ENCODE measurements around the gene CDKN2C. TPM values are rescaled to one million over a fixed set of nuclear protein-coding genes. Genes with fewer than 3 reads are reported as not detected.

CDKN2C gene
- 0.23 and 0.88 TPM in 2 replicates for total RNA-seq (2013; cell fraction: nucleolus; rRNA removed)
- total RNA-seq (2014; rRNA removed) = 8.2 and 8.8 TPM in 2 replicates
- 5.6 and 6.8 TPM in 2 replicates for total RNA-seq (2014; rRNA removed; fragmentation: Illumina TruSeq; extraction: Trizol)
- 7.2 and 8.5 TPM in 2 replicates for total RNA-seq (2021)
- polyA plus RNA-seq (2011; ENCODE audit: low read depth) = 14.5 TPM
- 11.7 and 12.5 TPM in 2 replicates for polyA plus RNA-seq (2011; rRNA removed)
- polyA plus RNA-seq (2011; cell fraction: cytosol; rRNA removed) = 10.6 and 12.5 TPM in 2 replicates
- polyA plus RNA-seq (2011; cell fraction: nucleus; rRNA removed) = 6.3 and 8.3 TPM in 2 replicates
- polyA plus RNA-seq (2012) = 23.3 and 24.0 TPM in 2 replicates
- polyA plus RNA-seq (2014; fragmentation: Illumina TruSeq; extraction: Trizol) = 3.3 and 6.4 TPM in 2 replicates
- 1 to 10 TPM; 3.3 to 3.6 TPM for polyA plus RNA-seq (2014; fragmentation: Nextera tagmentation; extraction: Ambion mirVana)
- polyA plus RNA-seq (2014; rRNA removed) = 8.2 and 8.6 TPM in 2 replicates
- 1 to 10 TPM; 4.1 to 4.5 TPM for polyA plus RNA-seq (2016; fragmentation: Nextera tagmentation; extraction: Ambion mirVana)
- polyA minus RNA-seq (2011; rRNA and poly(A)+ RNA removed) = 7.4 and 8.3 TPM in 2 replicates
- 4.1 and 6.8 TPM in 2 replicates for polyA minus RNA-seq (2011; cell fraction: cytosol; rRNA and poly(A)+ RNA removed)
- 8.5 and 9.9 TPM in 2 replicates for polyA minus RNA-seq (2011; cell fraction: nucleus; rRNA and poly(A)+ RNA removed)
- Bru-seq, nascent RNA = percentile 48 among the genes with signal in this experiment
- BruChase-seq, experiment 1, labeled RNA remaining after a 6-hour chase = percentile 33 among the genes with signal in this experiment
- BruChase-seq, experiment 2, labeled RNA remaining after a 2-hour chase = percentile 43 among the genes with signal in this experiment
- long read RNA-seq, experiment 1, transcript CDKN2C-203 (3 exons, 2,086 nt) = major isoform, 8 of 8 reads
- long read RNA-seq, experiment 1, partial matches to known transcripts = 0 of 8 reads
- long read RNA-seq, experiment 1, other reads (novel, unspliced or antisense) = 0 of 8 reads
- long read RNA-seq, experiment 2, partial matches to known transcripts = 0 of 5 reads
- long read RNA-seq, experiment 2, other reads (novel, unspliced or antisense) = 0 of 5 reads

GRCh38 chr1:50969611-50970508, at the start of gene CDKN2C:
Gene CDKN2C (plus strand): TSS chr1:50970245. CDS start chr1:50970369, 124 bp downstream.
- H3K9me3 ChIP-seq (replicated peaks; ENCODE audit: control insufficient read depth, insufficient read depth, low read length) = no peaks in the 10 kb centered on the region
- TF ChIP-seq NFIC (IDR thresholded peaks at IDR 0.05; ENCODE audit: low read depth, low read length) (no peak), NFYB (IDR thresholded peaks at IDR 0.05; ENCODE audit: insufficient read depth, low read depth, low read length) (peak; percentile 39; the same call in 1 of the 2 replicates), TAF1 (IDR thresholded peaks at IDR 0.05; ENCODE audit: borderline replicate concordance, low read depth, low read length) (peak; percentile 57; the same call in 1 of the 2 replicates), POLR2A (IDR thresholded peaks at IDR 0.05; ENCODE audit: low read depth, low read length) (peak; percentile 70), SMARCA5 (IDR thresholded peaks at IDR 0.05) (0 out of 2 replicates have a peak, but pooled peaks have one; percentile 37), REST (IDR thresholded peaks at IDR 0.05; ENCODE audit: low read depth, low read length) (no peak), CREB1 (IDR thresholded peaks at IDR 0.05; ENCODE audit: low read depth) (0 out of 2 replicates have a peak, but pooled peaks have one; percentile 27), MTA3 (IDR thresholded peaks at IDR 0.05; ENCODE audit: borderline replicate concordance, low read length) (0 out of 2 replicates have a peak, but pooled peaks have one; percentile 12), CTCF (IDR thresholded peaks at IDR 0.05 in 2 of 3, conservative IDR thresholded peaks at IDR 0.05 in 1 of 3; ENCODE audit: control insufficient read depth in 2 of 3, extremely low read depth in 1 of 3, insufficient read depth in 1 of 3, low read depth in 3 of 3, low read length in 3 of 3) (0 out of 6 replicates have a peak, but pooled peaks of 1 of the 3 experiments have one; percentile 7), RUNX3 (IDR thresholded peaks at IDR 0.05; ENCODE audit: low read length) (peak; percentile 33; the same call in 1 of the 2 replicates)
- TF ChIP-seq, protein P1, sequence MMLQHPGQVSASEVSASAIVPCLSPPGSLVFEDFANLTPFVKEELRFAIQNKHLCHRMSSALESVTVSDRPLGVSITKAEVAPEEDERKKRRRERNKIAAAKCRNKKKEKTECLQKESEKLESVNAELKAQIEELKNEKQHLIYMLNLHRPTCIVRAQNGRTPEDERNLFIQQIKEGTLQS (IDR thresholded peaks at IDR 0.05; ENCODE audit: borderline replicate concordance, extremely low read depth, low read depth, low read length) = 0 out of 2 replicates have a peak, but pooled peaks have one; percentile 1

More at GRCh38 chr1:50969611-50970508, at the start of gene CDKN2C:
- RAD21 ChIA-PET (ENCODE audit: unreplicated experiment) = interaction anchor here (1.2 to 1.6 kb wide), 3 partner anchors 9 to 266 kb away, joined by 3 to 7 read pairs (median 4); partner anchors contain the start of genes FAF1 and RNF11
- H3K9ac ChIP-seq (ENCODE audit: control insufficient read depth, insufficient read depth, low read length) = peak within 1 kb of the TSS; percentile 85
- peaks cover 0 to 7% of the 10 kb centered on the region in 2 experiments; a peak in 1 of 4 replicates for H3K36me3 ChIP-seq (ENCODE audit: control insufficient read depth in 2 of 2, insufficient read depth in 2 of 2, low read length in 1 of 2)
- H3K4me1 ChIP-seq (ENCODE audit: control insufficient read depth, insufficient read depth, low read length) = no peaks in the 10 kb centered on the region; the same call in 1 of the 2 replicates
- POLR2A ChIA-PET = interaction anchor here (2.5 kb wide), 1 partner anchor 9 kb away, joined by 12 read pairs; the partner anchor contains the start of gene FAF1
- SMC1A ChIA-PET (ENCODE audit: uncharacterized antibody, unreplicated experiment) = interaction anchor here (0.8 to 2.0 kb wide), 7 partner anchors 9 to 298 kb away, joined by 3 to 8 read pairs (median 3); partner anchors contain the start of gene FAF1
- in situ Hi-C loops (cut with MboI) (no loop called here), intact Hi-C loops (cut with micrococcal nuclease; ENCODE audit: unreplicated experiment) (loop anchor here (1.0 to 5.0 kb wide), 3 partner anchors 7 to 97 kb away; no protein-coding TSS in a partner anchor)
- FAIRE-seq (peak; percentile 52), ATAC-seq (peak; percentile 42), DNase-seq (ENCODE audit: low read depth, low spot score) (no peak)
- under 1% methylated on average over 44 of the region's 44 CpGs for WGBS (ENCODE audit: insufficient coverage, insufficient replicate concordance, low lambda C conversion rate, missing lambda C conversion rate)
- H3K79me2 ChIP-seq (ENCODE audit: control insufficient read depth, insufficient read depth, low read length) = peaks cover 57% of the 10 kb centered on the region
- no TSS peak for BruUV-seq (replicated peaks)
- H3K4me2 ChIP-seq (ENCODE audit: control insufficient read depth, insufficient read depth) = peak within 1 kb of the TSS; percentile 68
- peak within 1 kb of the TSS; percentile 99 for H3K4me3 ChIP-seq
- CTCF ChIA-PET = interaction anchor here (1.2 to 3.1 kb wide), 4 partner anchors 9 to 219 kb away, joined by 4 to 17 read pairs (median 9); partner anchors contain the start of gene FAF1
- H2AFZ ChIP-seq (ENCODE audit: control insufficient read depth, low read depth, low read length) = peak within 1 kb of the TSS; percentile 97
- no peaks in the 10 kb centered on the region for H4K20me1 ChIP-seq (ENCODE audit: control insufficient read depth, insufficient read depth)
- H3K27me3 ChIP-seq (replicated peaks in 1 of 2; ENCODE audit: control insufficient read depth in 2 of 2, insufficient read depth in 2 of 2, low read length in 1 of 2) = no peaks in the 10 kb centered on the region
- H3K27ac ChIP-seq (ENCODE audit: control insufficient read depth, insufficient read depth) = peak within 1 kb of the TSS; percentile 92
